Gastrocnemius medialis (tissue), 4 donors: ENCODE results near the gene SPECC1L.

Source experiments
- CTCF ChIP-seq, 5 experiments: fragments of 450-650 bp in 3 of 5; fragments of 200-600 bp in 2 of 5; sonication (generic) in 2 of 5; IDR thresholded peaks in 4 of 5; conservative IDR thresholded peaks in 1 of 5; 1 replicate in 4 of 5; 2 replicates in 1 of 5; pipeline ENCODE4 v1.5.1; 2016 to 2019; ENCODE audit warnings: antibody characterized with exemption in 5 of 5, mild to moderate bottlenecking in 3 of 5, moderate library complexity in 3 of 5
- POLR2A ChIP-seq, 2 donors: fragments of 450-650 bp; IDR thresholded peaks; one replicate each; pipeline ENCODE4 v1.6.1; 2017; ENCODE audit warnings: antibody characterized with exemption in 2 of 2, mild to moderate bottlenecking in 2 of 2, moderate library complexity in 2 of 2

GRCh38 chr22:24467340-24467739 is 196.7 kb downstream of the SPECC1L start:
- TF ChIP-seq CTCF (IDR thresholded peaks at IDR 0.05 in 4 of 5, conservative IDR thresholded peaks at IDR 0.05 in 1 of 5) (no peak), POLR2A (IDR thresholded peaks at IDR 0.05) (no peak)
